NCI-H1092 treated with DMSO at 0.1 percent for 48 hours (cell line): Measurements from ENCODE around the gene AIRE.

Experiments
- DNase-seq: peaks from one replicate; lab custom pipeline; 2025; lab: John Stamatoyannopoulos, UW

The AIRE gene

DNA sequence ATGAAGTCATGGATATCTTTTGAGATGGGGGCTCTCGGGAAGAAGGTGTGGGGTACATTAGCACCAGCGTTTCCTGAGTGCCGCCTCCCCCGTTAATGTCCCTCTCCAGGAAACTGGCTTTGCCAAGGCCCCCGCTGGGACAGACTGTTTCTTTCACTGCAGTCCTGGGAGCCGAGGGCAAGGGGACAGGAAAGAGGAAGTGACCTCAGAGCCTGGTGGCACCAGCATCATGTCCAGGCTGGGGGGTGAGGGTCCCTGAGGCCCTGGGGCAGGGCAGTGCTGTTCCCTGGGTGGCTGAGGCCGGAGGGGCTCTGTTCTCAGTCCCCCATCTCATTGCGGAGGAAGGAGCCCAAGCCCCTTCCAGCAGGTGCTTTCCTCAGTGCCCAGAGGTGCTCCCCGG lies 20.0 kb downstream of the AIRE start:
- DNase-seq, result no peak

DNA sequence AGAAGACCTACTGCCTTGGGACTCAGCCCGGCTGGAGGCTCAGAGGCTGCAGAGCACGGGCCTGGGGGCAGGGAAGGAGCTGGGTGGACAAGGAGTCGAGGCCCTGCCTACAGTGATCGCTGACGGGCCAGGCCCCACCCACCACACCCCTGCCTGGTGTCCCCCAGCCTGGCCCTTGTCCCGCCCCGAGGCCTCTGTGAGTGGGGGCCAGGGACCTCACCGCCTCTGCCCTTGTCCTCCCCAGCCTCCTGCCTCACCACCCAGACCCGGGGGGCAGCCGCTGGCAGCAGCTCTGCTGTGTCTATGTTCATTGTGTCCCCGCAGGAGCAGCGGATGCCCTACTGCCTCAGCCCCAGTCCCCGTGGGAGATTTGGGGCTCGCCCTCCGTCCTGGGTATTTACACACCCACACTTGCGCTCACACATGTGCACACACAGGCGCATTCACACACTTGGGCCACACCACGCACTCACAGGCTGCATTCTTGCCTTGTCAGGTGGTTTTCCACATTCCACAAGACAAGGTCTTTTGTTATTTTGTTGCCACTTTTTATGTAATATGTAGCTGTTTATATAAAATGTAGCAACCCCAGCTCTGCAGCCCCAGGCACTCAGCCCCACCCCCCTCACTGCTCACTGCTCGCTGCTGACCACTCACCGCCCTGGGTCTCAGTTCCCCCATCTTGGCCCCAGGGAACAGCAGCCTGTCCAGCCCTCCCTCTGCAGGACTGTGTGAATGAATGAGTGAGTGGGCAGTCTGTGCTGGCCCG lies 21.4 kb downstream of the AIRE start:
- DNase-seq, result no peak

DNA sequence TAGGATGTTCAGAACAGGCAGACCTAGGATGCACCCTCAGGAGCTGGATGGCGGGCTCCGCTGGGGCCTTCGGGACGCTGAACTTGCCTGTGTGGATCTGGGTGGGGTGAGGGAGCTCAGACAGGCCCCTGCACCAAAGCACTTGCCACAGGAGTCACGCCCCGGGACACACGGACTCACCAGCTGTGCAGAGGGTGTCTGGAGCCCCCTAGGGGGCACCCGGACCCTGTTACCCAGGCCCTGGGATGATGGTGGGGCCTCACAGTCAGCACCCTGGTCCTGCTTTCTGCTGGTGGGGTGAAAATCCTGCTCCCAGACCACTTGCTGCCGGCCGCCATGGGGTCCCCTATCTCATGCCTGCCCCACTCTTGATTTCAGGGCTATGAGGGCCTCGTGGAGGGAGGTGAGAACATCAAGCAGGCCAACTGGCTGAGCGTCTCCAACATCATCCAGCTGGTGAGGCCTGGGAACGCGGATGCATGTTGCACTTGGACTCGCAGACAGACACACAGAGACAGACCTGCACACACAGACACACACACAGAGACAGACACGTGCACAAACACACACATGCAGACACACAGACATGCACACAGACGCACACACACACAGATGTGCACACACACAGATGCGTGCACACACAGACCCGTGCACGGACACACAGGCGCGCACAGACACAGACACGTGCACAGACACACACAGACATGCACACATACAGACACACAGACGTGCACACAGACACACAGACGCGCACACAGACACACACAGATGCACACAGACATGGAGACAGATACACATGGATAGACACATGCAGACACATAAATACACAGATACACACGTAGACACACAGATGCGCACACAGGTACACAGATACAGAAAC lies 25.2 kb downstream of the AIRE start:
- no peak for DNase-seq

DNA sequence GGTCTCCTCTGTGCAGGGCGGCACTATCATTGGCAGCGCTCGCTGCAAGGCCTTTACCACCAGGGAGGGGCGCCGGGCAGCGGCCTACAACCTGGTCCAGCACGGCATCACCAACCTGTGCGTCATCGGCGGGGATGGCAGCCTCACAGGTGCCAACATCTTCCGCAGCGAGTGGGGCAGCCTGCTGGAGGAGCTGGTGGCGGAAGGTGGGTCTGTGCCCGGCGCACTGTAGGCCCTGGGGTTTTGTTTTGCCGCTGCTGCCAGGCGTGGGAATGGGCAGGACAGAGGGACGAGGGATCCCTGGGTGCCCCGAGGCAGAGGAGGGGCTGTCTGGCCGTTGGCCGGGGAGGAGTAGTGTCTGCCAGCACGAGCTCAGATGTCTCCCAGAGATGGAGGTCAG lies 26.4 kb downstream of the AIRE start:
- DNase-seq, result no peak

DNA sequence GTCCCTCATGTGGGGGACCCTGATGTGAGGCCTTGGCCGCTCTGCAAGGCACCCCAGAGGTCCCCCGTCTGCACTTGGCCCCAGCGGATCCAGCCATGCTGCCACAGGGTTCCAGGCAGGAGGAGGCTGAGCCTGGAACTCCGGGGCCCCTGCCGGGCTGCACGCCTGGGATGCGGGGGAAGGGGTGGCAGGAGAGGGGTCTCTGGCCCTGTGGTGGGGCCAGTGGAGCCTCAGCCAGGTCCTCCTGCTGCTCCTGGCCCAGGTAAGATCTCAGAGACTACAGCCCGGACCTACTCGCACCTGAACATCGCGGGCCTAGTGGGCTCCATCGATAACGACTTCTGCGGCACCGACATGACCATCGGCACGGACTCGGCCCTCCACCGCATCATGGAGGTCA lies 27.0 kb downstream of the AIRE start:
- DNase-seq, result no peak

DNA sequence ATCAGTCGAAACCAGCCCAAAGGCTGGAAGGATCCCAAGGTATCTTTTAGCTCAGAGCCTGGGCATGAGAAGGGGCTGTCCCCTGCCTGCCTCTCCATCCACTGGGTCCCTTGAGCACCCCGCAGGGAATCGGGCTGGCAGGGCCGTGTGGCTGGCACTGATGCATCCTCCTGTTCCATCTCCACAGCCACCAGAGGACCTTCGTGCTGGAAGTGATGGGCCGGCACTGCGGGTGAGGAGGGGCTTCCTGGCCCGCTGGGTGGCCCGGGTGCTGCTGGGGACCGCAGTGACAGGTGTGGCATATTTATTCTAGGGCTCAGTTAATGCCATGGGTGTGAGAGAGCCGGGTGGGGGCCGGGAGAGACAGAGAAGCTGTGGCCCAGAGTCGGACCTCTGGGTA lies 27.8 kb downstream of the AIRE start:
- no peak for DNase-seq

DNA sequence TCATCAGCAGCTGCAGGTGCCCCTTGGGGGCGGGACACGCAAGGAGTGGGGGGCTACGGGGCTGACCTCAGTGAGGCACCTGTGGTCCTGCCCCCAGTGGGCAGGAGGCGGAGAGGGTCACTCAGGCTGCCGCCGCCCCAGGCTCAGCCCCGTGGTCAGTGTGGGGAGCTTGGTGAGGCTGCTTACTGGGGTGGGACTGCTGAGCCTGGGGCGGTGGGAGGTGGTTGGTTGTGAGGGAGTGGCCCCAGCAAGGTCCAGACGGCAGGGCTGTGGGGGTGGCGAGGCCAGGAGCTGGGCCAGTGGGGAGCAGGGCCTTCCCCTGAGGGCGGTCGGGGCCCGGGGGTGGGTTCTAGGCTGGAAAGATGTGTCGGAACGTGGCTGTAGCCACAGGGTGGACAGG lies 28.5 kb downstream of the AIRE start:
- DNase-seq, result no peak

DNA sequence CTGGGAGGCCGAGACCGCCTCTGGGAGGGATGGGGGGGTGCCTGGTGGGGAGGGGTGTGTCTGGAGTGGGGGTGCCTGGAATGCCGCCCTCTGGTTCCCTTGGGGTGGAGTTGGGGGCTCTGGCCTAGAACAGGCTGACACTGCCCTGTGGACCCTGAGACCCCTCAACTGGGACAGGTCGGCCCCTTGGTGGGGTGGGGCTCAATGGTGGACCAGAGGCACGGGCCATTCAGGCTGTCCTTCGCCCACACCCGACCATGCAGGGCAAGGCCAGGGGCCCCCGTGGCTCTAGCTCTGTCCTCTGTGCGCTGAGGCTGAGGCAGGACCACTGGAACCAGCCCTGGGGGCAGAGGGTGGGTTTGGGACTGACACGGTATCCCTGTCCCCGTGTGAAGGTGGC lies 28.9 kb downstream of the AIRE start:
- DNase-seq, result no peak

DNA sequence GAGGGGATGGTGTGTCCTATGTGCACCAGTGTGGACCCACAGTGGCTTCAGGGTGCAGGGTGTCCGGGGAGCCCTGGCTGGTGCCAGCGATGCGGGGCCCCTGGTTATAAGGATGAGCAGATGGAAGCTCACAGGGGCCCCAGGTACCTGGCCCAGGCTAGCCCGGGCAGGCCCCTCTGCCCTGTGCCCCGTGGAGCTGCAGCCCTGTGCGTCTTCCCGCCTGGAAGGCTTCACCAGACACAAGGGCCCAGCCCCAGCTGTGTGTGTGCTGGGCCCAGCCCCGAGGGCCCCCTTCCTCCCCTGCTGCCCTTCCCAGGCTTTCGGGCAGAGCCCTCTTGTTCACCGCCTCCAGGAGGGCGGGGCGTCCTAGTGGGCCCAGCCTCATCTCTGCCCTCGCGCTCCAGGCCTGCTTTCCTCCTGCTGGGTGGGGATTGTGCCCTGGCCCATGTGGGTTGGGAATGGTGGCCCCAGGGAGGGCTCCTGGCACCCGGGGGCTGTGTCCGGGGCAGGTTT lies 30.1 kb downstream of the AIRE start:
- DNase-seq, result no peak

DNA sequence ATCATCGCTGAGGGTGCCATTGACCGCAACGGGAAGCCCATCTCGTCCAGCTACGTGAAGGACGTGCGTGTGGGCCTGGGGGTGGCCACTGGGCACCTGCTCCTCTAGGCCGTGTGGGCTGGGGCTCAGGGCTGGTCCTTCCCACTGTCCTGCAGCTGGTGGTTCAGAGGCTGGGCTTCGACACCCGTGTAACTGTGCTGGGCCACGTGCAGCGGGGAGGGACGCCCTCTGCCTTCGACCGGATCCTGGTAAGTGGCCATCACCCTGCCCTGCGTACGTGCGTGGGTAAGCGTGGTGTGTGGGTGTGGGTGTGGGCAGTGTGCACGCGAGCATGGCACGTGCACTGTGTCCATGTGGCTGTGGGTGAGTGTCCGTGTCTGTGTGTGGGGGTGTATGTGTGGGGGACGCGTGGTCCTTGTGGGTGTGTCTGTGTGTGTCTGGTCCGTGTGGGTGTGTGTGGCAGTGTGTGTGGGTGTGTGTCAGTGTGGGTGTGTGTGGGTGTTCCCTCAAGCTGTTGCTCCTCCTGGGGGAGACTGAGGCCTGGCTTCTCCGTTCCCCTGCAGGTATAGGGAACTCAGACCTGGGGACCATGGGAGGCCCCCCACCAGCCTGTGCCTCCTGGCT lies 30.7 kb downstream of the AIRE start:
- no peak for DNase-seq

DNA sequence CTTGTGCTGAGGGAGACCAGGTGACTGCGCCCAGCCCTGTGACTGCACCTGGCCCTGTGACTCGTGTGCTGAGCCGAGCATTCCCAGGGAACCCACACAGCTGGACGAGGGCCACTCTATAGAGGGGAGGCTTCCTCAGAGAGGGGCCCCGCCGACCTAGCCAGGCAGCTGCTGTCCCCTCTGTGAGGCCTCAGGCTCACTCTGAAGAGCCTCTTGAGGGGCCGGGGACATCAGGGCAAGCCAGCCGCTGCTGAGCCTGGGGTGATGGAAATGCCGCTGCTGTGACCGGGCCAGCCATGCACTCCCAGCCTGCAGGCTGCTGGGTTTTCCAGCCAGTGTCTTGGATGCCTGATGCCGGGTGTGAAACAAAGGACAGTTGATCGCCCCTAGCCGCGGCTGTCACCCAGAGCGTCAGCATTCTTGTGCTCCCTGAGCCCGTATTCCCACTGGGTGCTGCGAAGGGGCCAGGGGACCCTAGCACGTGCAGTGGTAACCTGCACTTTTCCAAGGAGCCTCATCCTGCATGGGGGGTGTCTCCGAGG lies 31.6 kb downstream of the AIRE start:
- no peak for DNase-seq

DNA sequence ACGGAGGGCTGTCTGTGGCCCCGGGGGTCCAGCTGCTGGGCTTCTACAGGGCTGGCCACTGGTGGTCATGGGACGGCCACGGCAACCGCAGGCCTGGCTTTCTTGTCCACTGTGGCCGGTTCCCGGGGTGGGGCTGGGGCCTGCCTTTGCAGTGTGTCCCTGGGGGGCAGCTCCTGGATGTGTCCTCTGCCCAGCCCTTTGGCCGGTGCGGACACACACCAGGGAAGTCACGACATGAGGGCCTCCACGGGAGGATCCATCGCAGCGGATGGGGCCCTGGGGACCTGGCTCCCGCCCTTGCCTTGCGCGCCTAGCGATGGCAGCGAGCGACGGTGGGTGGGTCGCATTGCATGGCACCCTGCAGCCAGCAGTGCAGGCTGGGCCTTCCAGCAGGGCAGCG lies 32.2 kb downstream of the AIRE start:
- no peak for DNase-seq

DNA sequence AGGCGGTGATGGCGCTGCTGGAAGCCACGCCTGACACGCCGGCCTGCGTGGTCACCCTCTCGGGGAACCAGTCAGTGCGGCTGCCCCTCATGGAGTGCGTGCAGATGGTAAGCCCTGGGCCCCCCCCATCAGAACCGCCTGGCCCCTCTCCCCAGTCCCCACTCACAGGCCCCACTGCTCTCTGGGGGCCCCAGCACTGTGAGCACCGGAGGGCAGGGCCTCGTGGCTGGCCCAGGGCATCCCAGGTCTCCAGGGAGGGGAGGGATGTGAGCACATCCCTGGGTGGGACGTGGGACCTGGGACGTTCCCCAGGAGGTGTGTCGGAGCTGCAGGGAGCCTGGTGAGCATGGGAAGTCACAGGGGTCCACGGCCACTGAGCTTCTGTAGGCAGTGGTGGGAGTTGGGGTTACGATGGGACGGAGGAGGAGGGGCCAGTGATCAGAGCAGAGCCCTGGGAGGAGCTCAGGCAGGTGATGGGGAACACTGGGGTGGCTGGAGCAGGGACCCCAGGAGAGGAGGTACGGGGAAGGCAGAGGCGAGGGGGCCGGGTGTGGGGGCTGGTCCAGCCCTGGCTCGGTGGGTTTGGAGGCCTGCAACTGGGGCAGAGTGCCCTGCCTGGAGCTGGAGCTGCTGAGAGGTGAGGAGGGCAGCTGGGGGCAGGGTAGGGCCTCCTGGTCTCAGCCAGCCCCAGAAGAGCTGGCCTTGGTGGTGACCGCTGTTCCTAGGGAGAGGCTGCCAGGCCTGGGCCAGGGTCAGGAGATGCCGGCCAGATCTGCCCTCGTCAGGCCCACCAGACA lies 33.0 kb downstream of the AIRE start:
- no peak for DNase-seq

DNA sequence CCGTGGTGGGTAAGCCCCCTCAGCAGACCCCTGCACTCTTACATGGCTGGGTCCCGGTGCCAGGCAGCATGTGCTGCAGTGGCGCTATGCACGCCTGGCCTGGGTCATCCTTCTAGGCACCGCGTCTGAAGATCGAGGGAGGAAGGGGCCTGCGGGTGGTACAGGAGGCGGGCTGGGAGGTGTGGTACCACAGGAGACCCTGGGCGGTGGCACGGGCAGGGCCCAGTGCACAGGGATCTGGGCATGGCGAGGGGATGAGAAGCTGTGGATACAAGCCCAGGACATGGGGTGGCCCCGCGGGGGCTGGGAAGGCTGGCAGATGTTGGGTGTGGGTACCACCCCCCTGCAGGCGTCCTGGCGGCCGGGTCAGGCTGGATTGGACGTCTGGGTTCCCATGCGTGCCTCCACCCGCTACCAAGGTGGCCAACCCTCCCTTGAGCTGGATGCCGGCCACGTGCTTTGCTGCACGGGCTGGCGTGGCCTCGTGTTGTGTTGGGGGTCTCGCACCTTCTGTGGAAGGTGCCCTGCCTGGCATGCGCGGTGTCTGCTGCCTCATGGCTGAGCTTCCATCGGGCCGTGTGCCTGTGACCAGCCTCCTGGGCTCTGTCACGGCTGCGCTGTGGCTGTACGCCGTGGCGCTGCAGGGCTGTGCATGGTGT lies 33.9 kb downstream of the AIRE start:
- no peak for DNase-seq

DNA sequence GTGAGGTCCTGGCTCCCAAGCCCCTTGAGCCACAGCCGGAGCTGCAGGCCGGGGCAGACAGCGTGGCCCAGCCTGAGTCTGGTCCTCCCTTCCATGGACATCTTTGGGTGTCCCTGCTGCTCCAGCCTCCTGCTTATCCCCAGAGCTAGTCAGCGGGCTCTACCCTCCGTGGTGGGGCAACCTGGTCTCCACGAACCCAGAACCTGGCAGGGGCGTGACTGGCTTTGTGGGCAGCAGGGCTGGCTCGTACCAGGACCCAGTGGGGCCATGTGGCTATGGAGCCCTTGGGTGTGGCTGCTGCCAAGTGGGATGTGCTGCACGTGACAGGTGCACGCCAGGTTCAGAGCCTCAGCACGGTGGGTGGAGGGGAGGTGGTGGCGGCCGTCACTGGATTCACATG lies 35.2 kb downstream of the AIRE start:
- DNase-seq, result no peak

DNA sequence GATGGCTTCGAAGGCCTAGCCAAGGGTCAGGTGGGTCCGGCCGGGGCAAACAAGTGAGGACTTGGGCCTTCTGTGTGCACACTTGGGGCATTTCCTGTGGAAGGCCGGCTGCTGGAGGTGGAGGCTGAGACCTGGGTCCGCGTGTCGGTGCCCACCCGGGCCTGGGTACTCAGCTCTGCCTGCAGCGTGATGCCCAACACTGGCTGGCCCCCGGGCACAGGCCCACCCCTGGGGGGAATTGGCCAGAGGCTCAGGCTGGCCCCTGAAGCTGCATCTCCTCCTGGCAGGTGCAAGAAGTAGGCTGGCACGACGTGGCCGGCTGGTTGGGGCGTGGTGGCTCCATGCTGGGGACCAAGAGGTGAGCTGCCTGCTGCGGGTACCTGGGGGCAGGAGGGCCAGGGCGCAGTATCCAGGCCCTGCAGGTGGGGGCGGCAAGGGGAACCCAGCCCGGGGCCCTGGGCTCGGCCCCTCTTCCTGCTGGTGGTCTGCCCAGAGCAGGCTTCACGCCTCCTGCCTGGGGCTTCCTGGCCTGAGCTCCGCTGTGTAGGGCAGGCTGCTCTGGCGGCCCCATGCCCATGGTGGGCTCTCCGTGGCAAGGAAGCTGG lies 36.3 kb downstream of the AIRE start:
- DNase-seq, result no peak

DNA sequence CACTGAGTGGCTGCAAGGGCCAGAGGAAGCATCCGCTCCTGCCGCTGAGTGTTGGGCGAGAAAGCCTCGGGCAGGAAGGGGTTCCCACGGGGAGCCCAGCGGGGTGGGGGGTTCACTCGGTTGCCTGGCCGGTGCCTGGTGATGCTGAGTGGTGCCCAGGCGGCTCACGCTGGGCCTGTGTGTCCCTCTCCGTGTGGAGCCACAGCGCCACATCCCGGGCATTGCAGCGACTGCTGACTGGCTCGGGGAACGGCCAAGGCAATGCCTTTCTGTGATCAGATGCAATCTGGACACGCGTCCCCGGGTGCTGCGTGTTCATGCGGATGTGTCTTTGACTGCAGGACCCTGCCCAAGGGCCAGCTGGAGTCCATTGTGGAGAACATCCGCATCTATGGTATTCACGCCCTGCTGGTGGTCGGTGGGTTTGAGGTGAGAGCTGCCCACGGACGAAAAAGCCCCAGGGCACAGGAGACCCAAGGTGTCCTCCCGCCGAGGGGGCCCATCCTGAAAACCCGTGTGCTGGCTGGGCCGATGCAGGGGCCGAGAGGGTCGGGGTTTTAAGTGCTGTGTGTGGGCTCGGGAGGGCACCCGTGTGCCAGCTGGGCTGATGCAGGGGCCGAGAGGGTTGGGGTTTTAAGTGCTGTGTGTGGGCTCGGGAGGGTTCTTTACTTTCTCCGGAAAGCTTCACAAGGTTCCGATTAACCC lies 37.1 kb downstream of the AIRE start:
- no peak for DNase-seq

DNA sequence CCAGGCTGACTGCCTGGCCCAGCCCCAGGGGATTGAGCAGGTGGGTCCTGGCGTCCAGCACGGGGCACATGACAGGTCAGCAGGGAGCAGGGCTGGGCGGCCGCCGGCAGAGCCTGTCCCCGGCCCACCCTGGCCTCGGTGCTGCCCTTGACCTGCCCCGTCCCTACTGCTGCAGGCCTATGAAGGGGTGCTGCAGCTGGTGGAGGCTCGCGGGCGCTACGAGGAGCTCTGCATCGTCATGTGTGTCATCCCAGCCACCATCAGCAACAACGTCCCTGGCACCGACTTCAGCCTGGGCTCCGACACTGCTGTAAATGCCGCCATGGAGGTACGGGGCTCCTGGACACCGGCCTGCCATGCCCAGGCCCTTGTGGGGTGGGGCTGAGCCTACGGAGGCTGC lies 37.9 kb downstream of the AIRE start:
- no peak for DNase-seq

DNA sequence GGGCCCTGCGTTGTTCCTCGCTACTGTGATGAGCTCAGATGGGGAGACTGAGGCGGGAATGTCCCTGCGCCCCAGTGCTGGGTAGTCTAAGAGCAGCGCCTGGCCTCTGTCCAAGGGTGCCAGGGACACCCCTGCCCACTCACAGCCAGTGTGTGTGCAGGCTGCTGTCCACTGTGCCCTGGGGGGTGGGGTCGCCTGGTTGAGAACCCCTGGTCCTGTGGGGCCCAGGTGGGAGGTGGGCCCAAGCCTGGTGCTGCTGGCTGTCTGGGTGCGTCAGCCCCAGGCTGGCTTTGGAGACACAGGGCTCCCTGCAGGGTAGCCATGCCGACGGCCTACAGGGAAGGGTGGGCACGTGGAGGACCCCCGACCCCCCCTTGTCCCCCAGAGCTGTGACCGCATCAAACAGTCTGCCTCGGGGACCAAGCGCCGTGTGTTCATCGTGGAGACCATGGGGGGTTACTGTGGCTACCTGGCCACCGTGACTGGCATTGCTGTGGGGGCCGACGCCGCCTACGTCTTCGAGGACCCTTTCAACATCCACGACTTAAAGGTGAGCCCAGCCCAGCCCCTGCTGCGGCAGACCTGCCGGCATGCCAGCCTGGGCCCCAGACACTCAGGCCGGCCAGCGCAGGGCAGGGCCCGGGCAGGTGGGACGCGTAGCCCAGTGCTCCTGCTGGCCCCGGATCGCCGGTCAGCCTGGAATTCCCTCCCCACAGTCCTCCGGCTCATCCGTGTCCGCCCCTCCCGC lies 38.6 kb downstream of the AIRE start:
- DNase-seq, result no peak

DNA sequence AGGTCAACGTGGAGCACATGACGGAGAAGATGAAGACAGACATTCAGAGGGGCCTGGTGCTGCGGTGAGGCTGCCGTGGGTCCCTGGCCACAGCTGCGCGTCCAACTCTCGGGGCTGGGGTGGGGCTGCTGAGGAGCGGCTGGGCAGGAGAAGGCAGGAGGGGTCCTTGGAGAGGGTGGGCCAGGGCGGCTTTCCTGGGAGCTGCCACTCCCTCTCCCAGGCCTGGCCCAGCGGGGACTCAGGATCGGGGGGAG lies 39.1 kb downstream of the AIRE start:
- no peak for DNase-seq
